Motor neuron (in vitro differentiated cells): ENCODE results near the gene APBA2. TPM values are rescaled to one million over a fixed set of nuclear protein-coding genes. Genes with fewer than 3 reads are reported as not detected.

Source experiments
- ATAC-seq, 8 experiments: fragments of 200-7000 bp; cut with Tn5 transposase; replicated peaks in 6 of 8; 2 replicates each; pipeline ENCODE4 v1.8.0; 2021; ENCODE audit warnings: mild to moderate bottlenecking in 8 of 8, moderate library complexity in 8 of 8
- H3K27ac ChIP-seq, 2 donors: fragments of 250-450 bp; sonication (Bioruptor Pico); 2 replicates each; pipeline ENCODE4 v1.9.0; 2021; ENCODE audit warnings: antibody characterized with exemption in 2 of 2, mild to moderate bottlenecking in 2 of 2, moderate library complexity in 1 of 2
- H3K4me1 ChIP-seq, 2 donors: fragments of 250-450 bp; sonication (Bioruptor Pico); replicated peaks in 1 of 2; 2 replicates each; pipeline ENCODE4 v1.6.1; 2021; ENCODE audit warnings: antibody characterized with exemption in 2 of 2, mild to moderate bottlenecking in 2 of 2, moderate library complexity in 1 of 2
- H3K4me3 ChIP-seq, 5 donors: fragments of 250-450 bp; sonication (Bioruptor Pico); 2 replicates each; pipeline ENCODE4 v1.9.0; 2021; ENCODE audit warnings: antibody characterized with exemption in 5 of 5, mild to moderate bottlenecking in 5 of 5, moderate library complexity in 4 of 5
- WGBS, 10 experiments: fragments of 450-650 bp; shearing (Covaris generic); methylation state at CpG; one replicate each; pipeline ENCODE4 v1.0.0; 2022; 5-methylcytosine and 5-hydroxymethylcytosine counted together
- in situ Hi-C, 9 experiments: fragments of 400-800 bp; cut with MboI; loops; one replicate each; pipeline ENCODE4 v1.15.0; 2021; ENCODE audit warnings: low sequenced_read_pairs in 9 of 9, low pct_unique_long_range_greater_than_20kb in 2 of 9; ENCODE audit not compliant: unreplicated experiment in 9 of 9
- total RNA-seq, 8 experiments: library from RNA; unstranded; fragments of 300-600 nt; gene quantifications; 2 replicates each; pipeline versions ENCODE4 v1.2.3 to v1.2.4, GENCODE V29; 2022

APBA2 gene
- total RNA-seq, 8 experiments from 2014 or later: 7.8 to 66.8 (median 40.0) TPM

DNA sequence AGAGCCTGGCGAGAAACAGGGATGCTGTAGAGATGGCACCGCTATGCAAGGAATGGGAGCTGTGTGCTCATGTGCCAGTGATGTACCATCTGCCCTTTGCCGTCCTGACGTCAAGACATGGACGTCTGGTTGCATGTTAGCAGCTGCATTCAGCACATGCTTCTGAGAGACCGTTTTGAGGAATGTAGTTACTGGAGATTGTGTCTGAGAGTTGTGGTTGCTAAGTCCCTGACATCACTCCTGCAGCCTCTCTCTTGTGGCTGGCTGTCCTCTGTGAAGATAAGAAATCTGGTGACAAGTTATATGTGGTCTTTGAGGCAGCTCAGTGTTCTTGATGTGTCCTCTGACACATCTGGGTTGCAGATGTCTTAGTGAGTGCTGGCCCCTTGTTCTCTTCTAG, 165.1 kb downstream of the APBA2 start:
- Histone ChIP-seq H3K4me1 (peaks cover 16 to 23% of the 10 kb centered on the region in 2 donors), H3K27ac (no peak overlapping the region), H3K4me3 (no peak overlapping the region)
- 12 to 96% (median 89%) methylated on average over 1 to 6 of the region's 6 CpGs; no CpG with 5 or more reads in 5 of the 10 experiments for WGBS, 10 experiments
- in situ Hi-C loops: no loop called here
- ATAC-seq: peak in 4 of 8 experiments; percentile 57 to 89 (median 76)

GRCh38 chr15:29051422-29051821, 165.6 kb downstream of the APBA2 start:
- peaks cover 18 to 22% of the 10 kb centered on the region in 2 donors for H3K4me1 ChIP-seq
- in situ Hi-C loops: no loop called here
- no peak overlapping the region for H3K27ac ChIP-seq
- 10 to 100% (median 79%) methylated on average over 1 to 6 of the region's 6 CpGs; no CpG with 5 or more reads in 2 of the 10 experiments for WGBS, 10 experiments
- no peak overlapping the region for H3K4me3 ChIP-seq
- peak in 3 of 8 experiments; percentile 14 to 52 (median 37) for ATAC-seq

DNA sequence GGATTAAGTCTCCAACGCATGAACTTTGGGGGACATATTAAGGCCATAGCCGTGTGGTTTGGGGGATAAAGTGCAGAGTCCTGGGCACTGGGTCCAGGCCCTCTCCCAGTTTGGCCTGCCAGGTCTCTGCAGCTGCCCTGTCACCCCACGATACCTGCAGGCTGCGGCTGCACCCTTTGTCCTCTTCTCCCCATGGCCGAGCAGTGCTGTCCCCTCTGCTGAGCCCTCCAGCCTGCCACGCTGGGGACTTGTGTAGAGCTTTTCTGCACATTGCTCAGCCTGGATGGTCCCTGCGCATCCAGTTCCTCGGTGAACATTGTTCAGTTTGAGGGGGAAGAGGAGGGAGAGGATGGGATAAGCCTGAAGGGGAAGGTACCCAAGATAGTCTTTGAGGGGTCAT, 167.2 kb downstream of the APBA2 start:
- no peak overlapping the region for H3K27ac ChIP-seq
- no peak overlapping the region for H3K4me3 ChIP-seq
- 40 to 100% (median 90%) methylated on average over 1 to 5 of the region's 8 CpGs; no CpG with 5 or more reads in 3 of the 10 experiments for WGBS, 10 experiments
- H3K4me1 ChIP-seq: peaks cover 15 to 17% of the 10 kb centered on the region in 2 donors
- ATAC-seq: no peak
- in situ Hi-C loops: no loop called here

DNA sequence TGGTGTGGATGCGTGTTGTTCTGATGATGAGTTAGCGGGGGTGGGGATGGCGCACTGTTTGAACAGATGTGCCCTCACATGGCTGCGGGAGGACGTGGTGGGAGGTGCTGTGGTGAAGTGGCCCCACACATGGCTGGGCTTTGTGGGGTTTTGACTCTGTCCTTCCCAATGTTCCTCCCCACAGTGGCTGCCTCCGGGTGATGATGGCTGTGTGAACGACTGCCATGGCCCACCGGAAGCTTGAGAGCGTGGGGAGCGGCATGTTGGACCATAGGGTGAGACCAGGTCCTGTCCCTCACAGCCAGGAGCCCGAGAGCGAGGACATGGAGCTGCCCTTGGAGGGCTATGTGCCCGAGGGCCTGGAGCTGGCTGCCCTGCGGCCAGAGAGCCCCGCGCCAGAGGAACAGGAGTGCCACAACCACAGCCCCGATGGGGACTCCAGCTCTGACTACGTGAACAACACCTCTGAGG, 167.9 kb downstream of the APBA2 start:
- no peak for ATAC-seq
- Histone ChIP-seq H3K4me3 (no peak overlapping the region), H3K27ac (no peak overlapping the region), H3K4me1 (peaks cover 15 to 16% of the 10 kb centered on the region in 2 donors)
- WGBS, 10 experiments: 60 to 98% methylated on average over 1 to 8 of the region's 18 CpGs; no CpG with 5 or more reads in 8 of the 10 experiments
- in situ Hi-C loops: no loop called here

DNA sequence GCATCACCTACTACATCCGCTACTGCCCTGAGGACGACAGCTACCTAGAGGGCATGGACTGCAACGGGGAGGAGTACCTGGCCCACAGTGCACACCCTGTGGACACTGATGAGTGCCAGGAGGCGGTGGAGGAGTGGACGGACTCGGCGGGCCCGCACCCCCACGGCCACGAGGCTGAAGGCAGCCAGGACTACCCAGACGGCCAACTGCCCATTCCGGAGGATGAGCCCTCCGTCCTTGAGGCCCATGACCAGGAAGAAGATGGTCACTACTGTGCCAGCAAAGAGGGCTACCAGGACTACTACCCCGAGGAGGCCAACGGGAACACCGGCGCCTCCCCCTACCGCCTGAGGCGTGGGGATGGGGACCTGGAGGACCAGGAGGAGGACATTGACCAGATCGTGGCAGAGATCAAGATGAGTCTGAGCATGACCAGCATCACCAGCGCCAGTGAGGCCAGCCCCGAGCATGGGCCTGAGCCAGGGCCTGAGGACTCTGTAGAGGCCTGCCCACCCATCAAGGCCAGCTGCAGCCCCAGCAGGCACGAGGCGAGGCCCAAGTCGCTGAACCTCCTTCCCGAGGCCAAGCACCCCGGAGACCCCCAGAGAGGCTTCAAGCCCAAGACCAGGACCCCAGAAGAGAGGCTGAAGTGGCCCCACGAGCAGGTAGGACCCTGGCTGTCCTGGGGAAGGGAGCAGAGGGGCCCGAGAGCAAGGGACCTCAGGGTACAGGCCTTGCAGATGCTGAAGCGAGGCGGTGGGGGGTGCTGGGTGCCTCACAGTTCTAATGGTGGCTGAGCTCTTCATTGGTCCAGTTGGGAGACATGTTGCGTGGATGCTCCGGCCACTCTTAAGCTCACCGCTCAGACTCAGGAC, 168.6 kb downstream of the APBA2 start:
- ATAC-seq: no peak
- in situ Hi-C loops: no loop called here
- Histone ChIP-seq H3K4me1 (peaks cover 15 to 16% of the 10 kb centered on the region in 2 donors), H3K4me3 (no peak overlapping the region), H3K27ac (no peak overlapping the region)
- 67 to 100% (median 90%) methylated on average over 1 to 10 of the region's 34 CpGs; no CpG with 5 or more reads in 6 of the 10 experiments for WGBS, 10 experiments

DNA sequence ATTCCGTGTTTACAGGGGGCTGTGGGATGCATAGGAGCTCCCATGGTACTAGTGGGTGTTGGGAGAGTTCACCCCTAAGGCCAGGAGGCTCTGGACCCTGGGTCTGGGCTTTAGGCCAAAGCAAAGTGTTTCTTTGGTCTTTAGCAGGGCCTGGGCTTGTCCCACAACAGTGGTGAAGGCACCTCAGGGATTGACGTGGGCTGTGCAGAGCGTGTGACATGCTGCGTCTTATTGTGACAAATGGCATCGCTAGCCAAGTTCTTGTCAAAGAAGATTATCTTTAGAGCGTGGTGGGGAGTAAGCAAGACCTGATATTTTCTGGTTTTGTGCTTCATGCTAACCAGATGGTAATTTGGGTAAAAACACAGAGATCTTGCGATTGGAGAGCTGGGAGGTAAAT, 170.1 kb downstream of the APBA2 start:
- WGBS, 10 experiments: 33 to 100% (median 87%) methylated on average over 1 to 5 of the region's 7 CpGs; no CpG with 5 or more reads in 2 of the 10 experiments

DNA sequence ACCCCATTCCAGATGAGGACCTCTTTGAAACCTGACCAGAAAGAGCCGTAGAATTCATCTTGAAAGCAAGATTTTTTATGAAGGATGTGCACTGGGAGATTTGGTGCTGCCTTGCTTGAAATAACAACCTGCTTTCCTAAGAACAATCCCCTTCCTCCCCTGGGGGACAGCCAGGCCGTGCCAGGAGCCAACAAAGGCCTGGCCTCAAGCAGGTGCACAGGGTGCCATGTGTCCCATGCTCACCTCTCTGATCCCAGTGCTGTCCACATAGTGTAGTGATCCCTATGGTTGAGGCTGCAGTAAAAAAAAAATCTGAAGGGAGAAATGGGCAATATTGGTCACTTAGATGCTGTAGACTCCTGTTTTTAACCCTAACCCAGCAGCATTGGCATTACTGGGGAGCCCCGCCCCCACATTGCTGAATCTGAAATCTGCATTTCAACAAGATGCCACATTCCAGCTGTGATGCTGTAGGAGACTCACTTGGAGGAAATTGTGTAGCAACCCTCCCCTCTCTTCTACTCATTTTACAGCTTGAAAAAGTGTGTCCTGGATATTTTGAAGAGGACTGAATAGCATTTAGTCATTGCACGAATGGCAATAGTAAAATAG, 171.2 kb downstream of the APBA2 start:
- Histone ChIP-seq H3K27ac (peak overlapping the region in 1 of 2 donors; percentile 18), H3K4me1 (peaks cover 20 to 28% of the 10 kb centered on the region in 2 donors), H3K4me3 (no peak overlapping the region)
- peak in 2 of 8 experiments; percentile 3 to 9 for ATAC-seq
- in situ Hi-C loops: no loop called here
- 0 to 80% (median 43%) methylated on average over 1 to 4 of the region's 4 CpGs; no CpG with 5 or more reads in 1 of the 10 experiments for WGBS, 10 experiments

More for the DNA sequence above, 170.1 kb downstream of the APBA2 start:
- in situ Hi-C loops: no loop called here
- no peak for ATAC-seq
- peaks cover 16 to 17% of the 10 kb centered on the region in 2 donors for H3K4me1 ChIP-seq
- H3K4me3 ChIP-seq: no peak overlapping the region
- no peak overlapping the region for H3K27ac ChIP-seq

GRCh38 chr15:29057856-29058255, 172.1 kb downstream of the APBA2 start:
- peaks cover 27 to 35% of the 10 kb centered on the region in 2 donors for H3K4me1 ChIP-seq
- in situ Hi-C loops: no loop called here
- whole genome bisulfite sequencing, 10 experiments: 20 to 100% (median 78%) methylated on average over 2 to 8 of the region's 8 CpGs; no CpG with 5 or more reads in 1 of the 10 experiments
- no peak overlapping the region for H3K4me3 ChIP-seq
- ATAC-seq: no peak
- no peak overlapping the region for H3K27ac ChIP-seq

GRCh38 chr15:29058903-29059539, 173.2 kb downstream of the APBA2 start:
- Histone ChIP-seq H3K27ac (no peak overlapping the region), H3K4me1 (peaks cover 27 to 35% of the 10 kb centered on the region in 2 donors), H3K4me3 (no peak overlapping the region)
- no peak for ATAC-seq
- 39 to 100% (median 92%) methylated on average over 1 to 6 of the region's 6 CpGs for WGBS, 10 experiments
- in situ Hi-C loops: no loop called here

GRCh38 chr15:29059871-29060640, 174.3 kb downstream of the APBA2 start:
- in situ Hi-C loops: no loop called here
- no peak overlapping the region for H3K27ac ChIP-seq
- peak in 3 of 8 experiments; percentile 27 to 34 (median 30) for ATAC-seq
- WGBS, 10 experiments: 20 to 100% (median 87%) methylated on average over 1 to 11 of the region's 16 CpGs; no CpG with 5 or more reads in 1 of the 10 experiments
- H3K4me3 ChIP-seq: no peak overlapping the region
- H3K4me1 ChIP-seq: peaks cover 27 to 35% of the 10 kb centered on the region in 2 donors

- in situ Hi-C loops: no loop called here
- H3K4me1 ChIP-seq: peaks cover 24 to 28% of the 10 kb centered on the region in 2 donors
- no peak overlapping the region for H3K4me3 ChIP-seq
- H3K27ac ChIP-seq: peak overlapping the region in 1 of 2 donors; percentile 24
- ATAC-seq: no peak
- 67 to 100% methylated on average over 1 of the region's 6 CpGs; no CpG with 5 or more reads in 8 of the 10 experiments for WGBS, 10 experiments
Observed at GRCh38 chr15:29061746-29062145, 176.0 kb downstream of the APBA2 start.

DNA sequence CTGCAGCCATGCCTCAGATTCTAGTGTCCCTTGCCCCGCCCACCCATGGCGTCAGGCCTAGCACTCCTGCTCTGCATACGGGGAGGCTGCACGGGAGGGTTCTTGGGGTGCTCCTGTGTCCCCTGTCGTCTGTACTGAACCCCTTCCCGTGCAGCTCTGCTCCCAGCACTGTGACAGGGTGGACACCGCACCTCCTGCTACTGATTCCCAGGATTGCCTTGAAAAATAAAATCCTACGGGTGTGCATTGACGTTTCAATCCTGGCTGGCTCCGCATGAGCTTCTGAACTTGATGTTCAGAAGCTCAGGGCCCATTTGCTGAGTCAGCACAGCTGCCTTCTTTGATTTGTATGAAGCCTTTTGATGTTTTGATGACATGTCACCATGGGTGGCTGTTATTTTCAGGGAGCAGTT, 176.4 kb downstream of the APBA2 start:
- ATAC-seq: peak in 7 of 8 experiments; percentile 26 to 81 (median 58)
- Histone ChIP-seq H3K27ac (peak overlapping the region; percentile 11 to 24), H3K4me1 (peaks cover 23 to 28% of the 10 kb centered on the region in 2 donors), H3K4me3 (no peak overlapping the region)
- 13 to 72% (median 20%) methylated on average over 1 to 3 of the region's 10 CpGs; no CpG with 5 or more reads in 7 of the 10 experiments for WGBS, 10 experiments
- in situ Hi-C loops: no loop called here
